Ovary (tissue), 3 donors: ENCODE results near the gene SLC7A11.

Source experiments
- CTCF ChIP-seq, 3 donors: fragments of 450-650 bp in 2 of 3; fragments of 200-600 bp in 1 of 3; IDR thresholded peaks; one replicate each; pipeline versions ENCODE4 v1.5.1 to v1.8.0; 2016 to 2022; ENCODE audit warnings: antibody characterized with exemption in 3 of 3, mild to moderate bottlenecking in 1 of 3
- EP300 ChIP-seq: sonication (generic); formaldehyde crosslinking; IDR thresholded peaks from one replicate; pipeline ENCODE4 v1.6.1; 2017; ENCODE audit warnings: antibody characterized with exemption
- POLR2A ChIP-seq: fragments of 450-650 bp; IDR thresholded peaks from one replicate; pipeline ENCODE4 v1.6.1; 2017; ENCODE audit warnings: antibody characterized with exemption, mild to moderate bottlenecking, moderate library complexity
- donor health status: DM: no; HTN: no; CAD: no.

- no peak for TF ChIP-seq CTCF (IDR thresholded peaks at IDR 0.05)
- no peak for TF ChIP-seq POLR2A
- TF ChIP-seq EP300: no peak
These were observed 79.9 kb downstream of the SLC7A11 start for GRCh38 chr4:138162259-138162658.
